Right lobe of liver (tissue), 6 donors: Measurements from ENCODE around the gene KIT. TPM values are rescaled to one million over a fixed set of nuclear protein-coding genes. Genes with fewer than 3 reads are reported as not detected.

Source experiments
- ATAC-seq, 4 donors: fragments of 200-7000 bp; cut with Tn5 transposase; one replicate each; pipeline ENCODE4 v1.9.1; 2020; ENCODE audit warnings: mild to moderate bottlenecking in 4 of 4, moderate library complexity in 4 of 4
- DNase-seq, 3 donors: peaks; one replicate each; pipeline ENCODE4 v3.0.0-alpha.2; 2020
- H3K27ac ChIP-seq, 3 donors: fragments of 200-600 bp; one replicate each; pipeline ENCODE4 v1.8.0; 2022
- H3K27me3 ChIP-seq, 2 donors: fragments of 200-600 bp; one replicate each; pipeline ENCODE4 v1.8.0; 2022
- H3K36me3 ChIP-seq, 4 donors: fragments of 200-600 bp; sonication (generic) in 1 of 4; one replicate each; pipeline versions ENCODE4 v1.5.1 to v1.8.0; 2017 to 2022; ENCODE audit warnings: control low read depth in 1 of 4
- H3K4me1 ChIP-seq, 4 donors: fragments of 200-600 bp; sonication (generic) in 1 of 4; one replicate each; pipeline versions ENCODE4 v1.5.1 to v1.8.0; 2017 to 2022; ENCODE audit warnings: control low read depth in 1 of 4
- H3K4me3 ChIP-seq, 3 donors: fragments of 200-600 bp; one replicate each; pipeline ENCODE4 v1.8.0; 2022
- H3K9me3 ChIP-seq, 4 donors: fragments of 200-600 bp; sonication (generic) in 1 of 4; one replicate each; pipeline versions ENCODE4 v1.5.1 to v1.8.0; 2017 to 2022; ENCODE audit warnings: control low read depth in 1 of 4
- POLR2A ChIP-seq: fragments of 450-650 bp; IDR thresholded peaks from one replicate; pipeline ENCODE4 v1.6.1; 2017; ENCODE audit warnings: antibody characterized with exemption, mild to moderate bottlenecking
- WGBS: methylation state at CpG from one replicate; pipeline ENCODE4 v1.1.6; 2018; ENCODE audit warnings: low coverage, low lambda C conversion rate; ENCODE audit not compliant: insufficient coverage; ENCODE audit errors: missing lambda C conversion rate; 5-methylcytosine and 5-hydroxymethylcytosine counted together
- intact Hi-C, 2 donors: fragments of 100-400 bp; cut with DNase I; formaldehyde crosslinking; loops; one replicate each; pipeline versions ENCODE4 v1.11.2 to v1.14.1; 2022
- total RNA-seq, 6 experiments: library from RNA; depleted of rRNA in 2 of 6; stranded (reverse); fragments of >200 nt in 2 of 6; fragmentation: NEBNext Ultra II Directional in 3 of 6; extraction: Animal tissue kit (Norgen Biotek cat#: 25700) in 3 of 6; gene quantifications; one replicate each; pipeline versions ENCODE4 v1.1.0 to v1.2.4, GENCODE V29; 2016 to 2023
- TF ChIP-seq, protein P1 (sequence below), 4 donors: fragments of 200-600 bp in 3 of 4; fragments of 450-650 bp in 1 of 4; IDR thresholded peaks; one replicate each; pipeline versions ENCODE4 v1.5.1 to v1.8.0; 2016 to 2022; ENCODE audit warnings: antibody characterized with exemption in 4 of 4, mild to moderate bottlenecking in 2 of 4
- donor health status: DM: no; HTN: yes; CAD: no.
- donor health status: DM: no; HTN: no; CAD: no.
- donor health status: DM: no; HTN: no; CAD: no.
- donor health status: DM: no; HTN: yes; CAD: no.
- donor health status: DM: no; HTN: yes; CAD: no.

The KIT gene
- total RNA-seq, 6 experiments from 2014 or later, result 0.19 to 1.6 (median 0.77) TPM

DNA sequence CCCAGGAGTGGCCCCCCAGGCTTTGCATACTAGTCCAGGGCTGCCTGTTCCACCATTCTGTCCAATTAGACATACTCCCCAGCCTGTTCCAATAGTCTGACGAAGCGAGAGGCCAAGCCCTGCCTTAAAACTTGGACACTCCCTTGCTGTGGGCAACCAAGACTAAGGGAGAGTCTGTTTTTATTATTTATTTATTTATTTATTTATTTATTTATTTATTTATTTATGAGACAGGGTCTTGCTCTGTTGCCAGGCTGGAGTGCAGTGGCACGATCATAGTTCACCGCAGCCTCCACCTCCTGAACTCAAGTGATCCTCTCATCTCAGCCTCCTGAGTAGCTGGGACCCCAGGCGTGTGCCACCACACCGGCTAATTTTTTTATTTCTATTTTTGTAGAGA lies 6.6 kb downstream of the KIT start:
- Histone ChIP-seq H3K27me3 (no peaks in the 10 kb centered on the region), H3K27ac (no peak overlapping the region), H3K4me3 (no peak overlapping the region), H3K36me3 (no peaks in the 10 kb centered on the region), H3K4me1 (peaks cover 0 to 4% (median under 1%) of the 10 kb centered on the region in 4 donors), H3K9me3 (no peaks in the 10 kb centered on the region)
- no peak for ATAC-seq
- DNase-seq, result no peak
- TF ChIP-seq, protein P1, sequence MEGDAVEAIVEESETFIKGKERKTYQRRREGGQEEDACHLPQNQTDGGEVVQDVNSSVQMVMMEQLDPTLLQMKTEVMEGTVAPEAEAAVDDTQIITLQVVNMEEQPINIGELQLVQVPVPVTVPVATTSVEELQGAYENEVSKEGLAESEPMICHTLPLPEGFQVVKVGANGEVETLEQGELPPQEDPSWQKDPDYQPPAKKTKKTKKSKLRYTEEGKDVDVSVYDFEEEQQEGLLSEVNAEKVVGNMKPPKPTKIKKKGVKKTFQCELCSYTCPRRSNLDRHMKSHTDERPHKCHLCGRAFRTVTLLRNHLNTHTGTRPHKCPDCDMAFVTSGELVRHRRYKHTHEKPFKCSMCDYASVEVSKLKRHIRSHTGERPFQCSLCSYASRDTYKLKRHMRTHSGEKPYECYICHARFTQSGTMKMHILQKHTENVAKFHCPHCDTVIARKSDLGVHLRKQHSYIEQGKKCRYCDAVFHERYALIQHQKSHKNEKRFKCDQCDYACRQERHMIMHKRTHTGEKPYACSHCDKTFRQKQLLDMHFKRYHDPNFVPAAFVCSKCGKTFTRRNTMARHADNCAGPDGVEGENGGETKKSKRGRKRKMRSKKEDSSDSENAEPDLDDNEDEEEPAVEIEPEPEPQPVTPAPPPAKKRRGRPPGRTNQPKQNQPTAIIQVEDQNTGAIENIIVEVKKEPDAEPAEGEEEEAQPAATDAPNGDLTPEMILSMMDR (IDR thresholded peaks at IDR 0.05), result no peak
- no peak for TF ChIP-seq POLR2A
- intact Hi-C loops, result no loop called here
- WGBS, result 83% methylated on average over 4 of the region's 6 CpGs

DNA sequence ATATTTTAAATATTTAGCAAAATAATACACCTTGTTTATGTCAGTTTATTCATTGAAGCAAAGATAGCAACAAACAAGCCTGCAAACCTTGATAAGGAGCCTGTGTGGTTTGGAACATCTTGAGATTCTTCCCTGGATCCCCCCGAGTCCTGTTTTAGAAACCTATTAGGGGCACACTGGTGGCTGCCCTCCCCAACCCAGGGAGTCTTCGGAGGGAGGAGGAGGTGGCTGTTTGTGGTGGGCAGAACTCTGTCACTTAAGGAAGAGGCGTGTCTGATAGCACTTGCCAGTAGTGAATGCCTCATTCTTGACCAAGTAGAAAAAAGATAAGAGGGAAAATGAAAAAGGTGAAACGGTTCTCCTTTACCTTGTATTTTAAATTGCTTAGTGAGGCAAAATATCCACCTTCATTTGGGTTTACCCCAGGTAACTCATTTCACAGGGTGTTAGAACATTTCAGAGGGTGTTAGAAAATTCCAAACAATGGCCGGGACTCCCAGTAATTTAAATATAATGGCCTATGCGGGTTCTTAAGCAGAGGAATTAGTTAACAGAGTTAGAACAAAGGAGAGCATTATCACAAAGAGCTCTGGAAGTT lies 10.4 kb downstream of the KIT start:
- no peaks in the 10 kb centered on the region for H3K9me3 ChIP-seq
- ATAC-seq (no peak), DNase-seq (no peak)
- no peaks in the 10 kb centered on the region for H3K27me3 ChIP-seq
- no peak overlapping the region for H3K27ac ChIP-seq
- 25% methylated on average over 5 of the region's 6 CpGs for WGBS
- no peaks in the 10 kb centered on the region for H3K4me1 ChIP-seq
- H3K4me3 ChIP-seq, result no peak overlapping the region
- no peaks in the 10 kb centered on the region for H3K36me3 ChIP-seq
- intact Hi-C loops, result no loop called here
- no peak for TF ChIP-seq POLR2A
- TF ChIP-seq, protein P1 (IDR thresholded peaks at IDR 0.05), result no peak

GRCh38 chr4:54669831-54670230 lies 12.1 kb downstream of the KIT start:
- no peak for TF ChIP-seq POLR2A
- TF ChIP-seq, protein P1 (IDR thresholded peaks at IDR 0.05), result no peak
- 100% methylated on average over 1 of the region's 1 CpG for WGBS
- no peak overlapping the region for H3K27ac ChIP-seq
- DNase-seq, result no peak
- H3K9me3 ChIP-seq, result no peaks in the 10 kb centered on the region
- no peaks in the 10 kb centered on the region for H3K27me3 ChIP-seq
- no peak overlapping the region for H3K4me3 ChIP-seq
- ATAC-seq, result no peak
- H3K36me3 ChIP-seq, result no peaks in the 10 kb centered on the region
- no peaks in the 10 kb centered on the region for H3K4me1 ChIP-seq
- intact Hi-C loops, result no loop called here

DNA sequence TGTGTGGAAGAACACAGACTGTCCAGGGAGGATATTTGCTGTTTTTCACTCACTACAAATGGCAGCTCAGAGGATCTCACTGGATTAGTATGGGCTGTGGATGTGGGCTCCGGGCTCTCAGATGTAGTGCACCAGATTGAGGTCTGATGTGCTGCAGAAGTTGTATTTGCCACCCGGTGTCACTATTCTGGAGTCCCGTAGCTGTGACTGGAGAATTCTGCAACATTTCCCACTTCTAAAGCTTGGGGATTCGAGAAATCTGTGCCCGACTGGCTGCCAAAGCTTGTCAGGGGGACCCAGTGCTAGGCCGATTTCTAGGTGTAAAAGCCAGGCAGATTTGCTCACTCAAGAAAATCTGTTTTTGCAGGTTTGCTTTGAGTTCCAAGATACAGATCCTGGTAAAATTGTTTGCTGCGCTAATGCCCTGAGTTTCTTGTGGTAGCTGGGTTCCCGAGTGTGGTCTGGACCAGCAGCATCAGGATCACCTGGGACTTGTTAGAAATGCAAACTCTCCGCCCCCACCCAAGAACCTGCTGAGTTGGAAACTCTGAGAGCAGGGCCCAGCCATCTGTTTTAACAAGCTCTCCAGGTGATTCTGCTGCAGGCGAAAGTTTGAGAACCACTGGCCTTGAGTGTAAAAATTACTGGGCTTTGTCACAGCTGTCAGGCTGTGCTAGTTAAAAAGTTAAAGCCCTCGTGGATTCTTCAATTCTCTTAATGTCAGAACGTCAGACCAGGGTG lies 18.1 kb downstream of the KIT start:
- ATAC-seq, result no peak
- no peak for TF ChIP-seq POLR2A
- TF ChIP-seq, protein P1 (IDR thresholded peaks at IDR 0.05), result no peak
- no peaks in the 10 kb centered on the region for H3K4me1 ChIP-seq

More for the DNA sequence above, 18.1 kb downstream of the KIT start:
- no peaks in the 10 kb centered on the region for H3K36me3 ChIP-seq
- H3K4me3 ChIP-seq, result no peak overlapping the region
- no peak for DNase-seq
- intact Hi-C loops, result no loop called here
- 56% methylated on average over 7 of the region's 12 CpGs for WGBS
- no peaks in the 10 kb centered on the region for H3K9me3 ChIP-seq
- H3K27ac ChIP-seq, result no peak overlapping the region
- H3K27me3 ChIP-seq, result no peaks in the 10 kb centered on the region
